Jurkat, Clone E6-1 (cell line): ENCODE results near the gene CTAGE15.
"Not testable (repeated sequence)": the region's sequence is repeated elsewhere in the genome, so short reads cannot be mapped to it uniquely, and the experiment has no call there.

ENCODE experiments used
- DNase-seq: peaks from one replicate; pipeline ENCODE4 v3.0.0-alpha.2; 2011; ENCODE audit warnings: low read depth, low spot score
- H3K4me3 ChIP-seq: 2 replicates; pipeline ENCODE4 v1.5.1; 2011; ENCODE audit warnings: mild to moderate bottlenecking, low read length, control low read depth, moderate library complexity

CTAGE15 gene

GRCh38 chr7:143620646-143621045, 49.0 kb downstream of the CTAGE15 start, which contains the start of gene TCAF2:
Gene TCAF2, plus strand, starts transcription at chr7:143620974.
- not testable (repeated sequence) for H3K4me3 ChIP-seq

GRCh38 chr7:143621175-143621574, 49.6 kb downstream of the CTAGE15 start:
- not testable (repeated sequence) for H3K4me3 ChIP-seq, DNase-seq

More at GRCh38 chr7:143620646-143621045, 49.0 kb downstream of the CTAGE15 start, which contains the start of gene TCAF2:
- DNase-seq, result not testable (repeated sequence)

DNA sequence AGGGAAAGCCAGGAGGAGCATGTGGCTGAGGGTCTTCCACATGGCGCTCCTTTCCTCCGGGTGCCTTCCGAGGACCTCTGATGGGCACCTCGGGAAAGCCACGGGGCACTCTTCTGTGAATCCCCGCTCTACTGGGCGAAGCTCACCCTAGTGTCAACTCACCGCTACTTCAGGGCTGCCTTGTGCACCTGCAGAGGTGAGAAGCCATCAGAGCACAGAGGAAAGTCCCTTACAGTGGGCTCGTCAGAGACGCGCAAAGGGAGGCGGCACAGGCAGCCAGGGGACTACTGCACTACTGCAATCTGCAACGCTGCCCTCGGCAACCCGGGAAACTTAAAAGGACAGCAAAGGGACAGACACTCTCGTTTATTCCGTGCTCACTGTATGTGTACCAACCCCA, 50.5 kb downstream of the CTAGE15 start:
- not testable (repeated sequence) for H3K4me3 ChIP-seq, DNase-seq
